HG03469 (cell line): ENCODE results near the gene INTU.

Source experiments
- ATAC-seq: cut with Tn5 transposase; IDR thresholded peaks from one replicate; pipeline ENCODE4 v1.9.1; 2021; ENCODE audit warnings: mild to moderate bottlenecking, moderate library complexity, moderate number of reproducible peaks; ENCODE audit not compliant: unreplicated experiment

The INTU gene

DNA sequence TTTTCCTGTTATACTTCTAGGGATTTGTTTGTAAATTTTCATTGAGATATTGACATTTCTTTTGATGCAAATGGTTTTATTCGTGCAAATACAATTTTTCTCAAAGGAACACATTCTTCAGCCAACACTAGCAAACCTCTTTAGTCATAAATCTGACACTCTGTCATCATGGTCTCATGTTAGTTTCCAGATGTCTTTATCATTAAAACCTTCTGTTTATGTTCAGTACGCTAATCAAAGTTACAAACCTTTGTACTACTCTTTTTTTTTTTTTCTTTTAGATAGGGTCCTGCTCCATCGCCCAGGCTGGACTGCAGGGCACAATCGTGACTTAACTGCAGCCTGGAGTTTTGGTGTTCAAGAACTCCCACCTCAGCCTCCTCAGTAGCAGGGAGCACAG lies 104.5 kb downstream of the INTU start:
- ATAC-seq: no peak

DNA sequence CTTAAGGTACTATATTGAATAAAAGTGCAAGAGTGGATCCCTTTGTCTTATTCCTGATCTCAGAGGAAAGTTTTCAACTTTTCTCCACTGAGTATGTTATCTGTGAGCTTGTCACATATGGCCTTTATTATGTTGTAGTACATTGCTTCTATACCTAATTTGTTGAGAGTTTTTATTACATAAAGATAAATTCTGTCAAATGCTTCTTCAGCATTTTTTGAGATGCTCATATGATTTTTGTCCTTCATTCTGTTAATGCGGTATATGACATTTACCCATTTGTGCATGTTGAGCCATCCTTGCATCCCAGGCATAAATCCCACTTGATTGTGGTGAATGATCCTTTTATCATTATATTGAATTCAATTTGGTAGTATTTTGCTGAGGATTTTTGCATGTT lies 108.5 kb downstream of the INTU start:
- no peak for ATAC-seq

DNA sequence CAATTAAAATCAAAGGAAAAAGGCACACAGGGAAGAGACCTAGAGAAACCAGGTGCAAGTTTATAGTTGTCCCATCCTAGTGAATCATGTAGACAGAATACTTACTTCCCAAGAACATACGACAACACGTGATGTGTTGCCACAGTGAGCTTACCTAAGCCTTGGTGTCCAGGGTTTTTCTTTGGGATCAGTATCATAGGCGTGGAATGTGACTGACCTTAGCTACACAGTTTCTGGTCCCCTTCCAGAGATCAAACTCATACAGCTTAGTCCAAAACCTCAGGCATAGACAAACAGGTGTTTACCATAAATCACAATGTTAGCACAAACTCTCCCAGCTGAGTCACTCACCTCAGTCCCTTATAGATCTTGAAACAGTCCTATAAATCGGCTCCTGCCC lies 115.1 kb downstream of the INTU start:
- no peak for ATAC-seq

DNA sequence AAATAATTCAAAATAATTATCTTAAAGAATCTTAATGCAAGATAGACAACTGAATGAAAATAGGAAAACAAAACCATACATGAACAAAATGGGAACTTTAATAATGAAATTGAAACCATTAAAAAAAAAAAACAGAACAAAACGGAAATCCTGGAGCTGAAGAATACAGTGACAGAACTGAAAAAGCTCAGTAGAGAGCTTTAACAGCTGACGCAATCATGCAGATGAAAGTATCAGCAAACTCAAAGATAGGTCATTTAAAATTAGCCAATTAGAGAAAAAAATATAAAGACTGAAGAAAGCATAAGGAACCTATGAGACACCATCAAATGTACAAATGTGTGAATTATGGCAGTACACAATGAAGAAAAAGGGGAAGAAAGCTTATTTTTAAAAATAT lies 116.2 kb downstream of the INTU start:
- no peak for ATAC-seq

DNA sequence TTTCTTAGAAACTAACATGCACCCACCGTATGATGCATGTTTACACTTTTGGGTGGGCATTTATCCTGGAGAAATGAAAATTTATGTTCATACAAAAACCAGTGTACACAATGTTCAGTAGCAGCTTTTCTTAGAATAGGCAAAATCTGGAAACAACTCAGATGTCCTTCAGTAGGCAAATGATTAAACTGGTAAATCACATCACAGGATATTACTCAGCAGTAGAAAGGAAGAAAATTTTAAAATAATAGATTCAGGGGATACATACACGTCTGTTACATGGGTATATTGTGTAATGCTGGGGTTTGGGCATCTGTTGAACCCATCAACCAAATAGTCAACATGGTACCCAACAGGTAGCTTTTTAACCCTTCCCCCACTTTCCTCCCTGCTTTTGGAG lies 124.1 kb downstream of the INTU start:
- ATAC-seq: no peak

DNA sequence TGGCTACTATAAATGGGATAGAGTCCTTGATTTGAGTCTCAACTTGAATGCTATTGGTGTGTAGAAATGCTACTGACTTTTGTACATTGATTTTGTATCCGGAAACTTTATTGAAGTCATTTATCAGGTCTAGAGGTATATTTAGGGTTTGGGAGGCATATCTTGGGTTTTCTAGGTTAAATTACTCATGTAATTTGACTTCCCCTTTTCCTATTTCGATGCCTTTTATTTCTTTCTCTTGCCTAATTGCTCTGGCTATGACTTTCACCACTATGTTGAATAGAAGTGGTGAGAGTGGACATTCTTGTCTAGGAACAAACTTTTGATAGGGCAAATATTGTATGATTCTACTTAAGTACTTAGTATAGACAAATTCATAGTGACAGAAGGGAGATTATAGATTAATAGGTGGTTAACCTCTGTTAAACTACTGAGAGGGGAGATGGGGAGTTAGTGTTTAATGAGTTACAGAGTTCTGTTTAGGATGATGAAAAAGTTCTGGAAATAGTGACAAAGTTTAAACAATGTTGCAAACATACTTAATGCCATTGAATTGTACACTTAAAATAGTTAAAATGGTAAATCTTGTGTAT lies 126.6 kb downstream of the INTU start:
- peak; percentile 51 for ATAC-seq

DNA sequence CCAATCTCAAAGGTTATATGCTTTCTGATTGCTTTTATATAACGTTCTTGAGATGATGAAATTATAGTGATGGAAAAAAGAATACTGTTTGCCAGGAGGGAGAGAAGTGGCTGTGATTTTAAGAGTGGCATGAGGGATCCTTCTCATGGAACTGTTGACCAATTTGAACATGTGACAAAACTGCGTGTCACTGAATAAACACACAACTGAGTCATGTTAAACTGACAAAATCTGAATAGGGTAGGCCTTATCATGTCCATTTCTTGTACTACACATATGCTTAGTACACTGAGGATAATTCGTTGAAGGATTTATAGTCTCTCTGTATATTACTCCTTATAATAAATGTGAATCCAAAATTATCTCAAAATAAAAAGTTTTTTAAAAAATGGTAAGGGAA lies 127.1 kb downstream of the INTU start:
- ATAC-seq: no peak

DNA sequence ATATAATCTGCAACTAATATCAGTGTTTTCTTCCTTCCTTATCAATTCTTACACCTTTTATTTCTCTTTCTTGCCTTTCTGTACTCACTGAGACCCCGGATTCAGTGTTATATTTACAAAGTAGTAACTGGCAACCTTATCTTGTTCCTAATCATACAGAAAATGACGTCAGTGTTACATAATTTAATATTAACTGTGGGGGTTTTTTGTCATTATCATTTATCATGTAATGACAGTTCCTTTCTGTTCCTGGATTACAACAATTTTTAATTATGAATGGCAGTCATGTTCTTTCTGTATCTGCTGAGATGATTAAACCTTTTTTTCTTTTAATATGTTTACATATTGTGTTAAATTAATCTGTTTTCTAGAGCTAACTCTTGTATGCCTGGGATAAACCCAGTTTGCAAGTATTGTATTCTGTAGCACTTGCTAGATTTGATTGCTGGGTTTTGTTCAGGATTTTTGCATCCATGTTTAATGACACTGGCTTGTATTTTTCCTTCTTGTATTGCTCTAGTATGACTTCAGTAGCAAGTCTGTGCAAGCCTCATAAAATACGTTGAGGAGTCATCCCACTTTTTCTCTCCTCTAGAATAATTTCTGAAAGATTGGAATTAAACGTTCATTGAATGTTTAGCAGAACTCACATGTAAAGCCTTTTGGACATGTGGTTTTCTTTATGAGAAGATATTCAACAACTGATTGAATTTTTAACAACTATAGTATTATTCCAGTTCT lies 138.9 kb downstream of the INTU start:
- no peak for ATAC-seq

DNA sequence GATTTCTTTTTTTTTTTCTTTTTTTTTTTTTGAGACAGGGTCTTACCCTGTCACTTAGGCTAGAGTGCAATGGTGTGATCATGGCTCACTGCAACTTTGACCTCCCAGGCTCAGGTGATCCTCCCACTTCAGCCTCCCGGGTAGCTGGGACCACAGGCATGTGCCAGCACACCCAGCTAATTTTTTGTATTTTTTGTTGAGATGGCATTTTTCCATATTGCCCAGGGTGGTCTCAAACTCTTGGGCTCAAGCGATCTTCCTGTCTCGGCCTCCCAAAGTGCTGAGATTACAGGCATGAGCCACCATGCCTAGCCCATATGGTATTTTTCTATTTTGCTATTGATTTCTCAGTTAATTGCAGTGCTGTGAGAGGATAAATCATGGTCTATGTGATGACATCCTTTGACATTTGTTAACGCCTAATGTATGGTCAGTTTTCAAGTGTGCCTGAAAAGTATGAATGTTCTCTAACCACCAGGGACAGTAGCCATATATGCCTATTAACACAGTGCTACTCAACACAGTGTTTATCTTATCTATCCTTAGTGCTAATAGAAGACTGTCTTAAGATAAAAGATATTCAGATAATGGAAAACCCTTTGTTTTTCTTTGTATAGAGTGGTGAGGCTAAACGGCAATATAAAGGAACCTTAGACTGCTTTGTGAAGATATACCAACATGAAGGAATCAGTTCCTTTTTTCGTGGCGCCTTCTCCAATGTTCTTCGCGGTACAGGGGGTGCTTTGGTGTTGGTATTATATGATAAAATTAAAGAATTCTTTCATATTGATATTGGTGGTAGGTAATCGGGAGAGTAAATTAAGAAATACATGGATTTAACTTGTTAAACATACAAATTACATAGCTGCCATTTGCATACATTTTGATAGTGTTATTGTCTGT lies 140.3 kb downstream of the INTU start:
- ATAC-seq: no peak

DNA sequence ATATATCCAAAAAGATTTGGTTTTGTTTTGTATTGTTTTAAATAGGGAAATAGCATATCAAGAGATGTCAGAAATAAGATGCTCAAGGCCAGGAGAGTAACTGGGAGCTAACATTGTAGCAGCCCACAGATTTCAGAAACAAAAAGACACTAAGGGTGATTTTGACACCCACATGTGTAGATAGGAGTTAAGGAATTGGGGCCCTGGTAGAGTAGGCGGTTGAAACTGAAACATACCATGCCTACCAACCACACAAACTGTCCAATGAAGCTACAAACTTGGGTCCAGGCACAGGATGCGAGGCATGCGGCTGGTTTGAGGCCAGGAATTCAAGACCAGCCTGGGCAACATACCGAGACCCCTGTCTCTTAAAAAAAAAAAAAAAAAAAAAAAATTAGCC lies 143.1 kb downstream of the INTU start:
- no peak for ATAC-seq
